Adrenal gland (tissue), 12 donors: ENCODE data around the gene KIF5C. TPM values are rescaled to one million over a fixed set of nuclear protein-coding genes. Genes with fewer than 3 reads are reported as not detected.

ENCODE experiments used
- DNase-seq, 7 donors: peaks; one replicate each; pipeline ENCODE4 v3.0.0-alpha.2; 2019 to 2020
- H3K27ac ChIP-seq, 5 donors: fragments of 200-600 bp; sonication (generic) in 4 of 5; 1 replicate in 3 of 5; 2 replicates in 2 of 5; pipeline versions ENCODE4 v1.5.1 to v1.8.0; 2016 to 2020; ENCODE audit warnings: mild to moderate bottlenecking in 1 of 5
- H3K27me3 ChIP-seq: fragments of 200-600 bp; 2 replicates; pipeline ENCODE4 v1.8.0; 2021
- H3K36me3 ChIP-seq, 2 donors: fragments of 200-600 bp; replicated peaks in 1 of 2; 1 replicate in 1 of 2; 2 replicates in 1 of 2; pipeline versions ENCODE4 v1.5.1 to v1.8.0; 2018 to 2022
- H3K4me1 ChIP-seq, 2 donors: fragments of 200-600 bp; replicated peaks in 1 of 2; 1 replicate in 1 of 2; 2 replicates in 1 of 2; pipeline versions ENCODE4 v1.5.1 to v1.8.0; 2018 to 2021
- H3K4me3 ChIP-seq, 4 donors: fragments of 200-600 bp; sonication (generic) in 3 of 4; one replicate each; pipeline ENCODE4 v1.5.1; 2016 to 2018
- H3K9me3 ChIP-seq, 3 donors: fragments of 200-600 bp; sonication (generic) in 1 of 3; replicated peaks in 1 of 3; 1 replicate in 2 of 3; 2 replicates in 1 of 3; pipeline versions ENCODE4 v1.5.1 to v1.8.0; 2016 to 2021
- CTCF ChIP-seq, 6 experiments: fragments of 450-650 bp in 4 of 6; fragments of 200-600 bp in 2 of 6; sonication (generic) in 1 of 6; IDR thresholded peaks; 1 replicate in 5 of 6; 2 replicates in 1 of 6; pipeline versions ENCODE4 v1.5.1 to v1.8.0; 2016 to 2021; ENCODE audit warnings: antibody characterized with exemption in 6 of 6, mild to moderate bottlenecking in 2 of 6, moderate library complexity in 1 of 6
- POLR2A ChIP-seq, 2 donors: fragments of 450-650 bp; IDR thresholded peaks; one replicate each; pipeline ENCODE4 v1.6.1; 2017; ENCODE audit warnings: antibody characterized with exemption in 2 of 2, mild to moderate bottlenecking in 2 of 2, moderate library complexity in 1 of 2
- WGBS, 4 donors: extraction: QIAGEN DNeasy Blood & Tissue Kit in 2 of 4; methylation state at CpG; one replicate each; pipeline versions ENCODE4 v1.1.5 to v1.1.7; 2013 to 2017; 5-methylcytosine and 5-hydroxymethylcytosine counted together
- intact Hi-C, 2 donors: fragments of 100-400 bp; cut with DNase I; formaldehyde crosslinking; loops; one replicate each; pipeline versions ENCODE4 v1.14.1 to v1.15.0; 2022 to 2023
- polyA plus RNA-seq, 3 donors: library from polyadenylated mRNA; stranded (reverse); fragments of 200-250 nt in 2 of 3; fragments of 350-450 nt in 1 of 3; fragmentation: Illumina TruSeq in 1 of 3; extraction: RNeasy Lipid Tissue Mini Kit (QIAGEN cat#74804) in 1 of 3; gene quantifications; one replicate each; pipeline ENCODE4 v1.2.3, GENCODE V29; 2013 to 2014
- total RNA-seq, 9 donors: library from RNA; depleted of rRNA in 4 of 9; stranded (reverse); fragments of >200 nt in 4 of 9; fragments of 120-200 nt in 1 of 9; fragmentation: NEBNext Ultra II Directional in 1 of 9; extraction: Animal tissue kit (Norgen Biotek cat#: 25700) in 1 of 9; gene quantifications; one replicate each; pipeline versions ENCODE4 v1.1.0 to v1.2.4, GENCODE V29; 2013 to 2023
- donor health status: healthy with polysubstance abuse.
- donor health status: Bipolar disorder and iron deficiency.
- donor health status: DM: yes; HTN: yes; CAD: no.
- donor health status: DM: no; HTN: no; CAD: no.
- donor health status: DM: no; HTN: no; CAD: no.
- donor health status: DM: yes; HTN: yes; CAD: no.

KIF5C gene
- total and polyA plus RNA-seq, 12 donors, result 9.1 to 62.1 (median 19.3) TPM

GRCh38 chr2:148981324-148981723, 106.3 kb downstream of the KIF5C start:
- no peak overlapping the region for H3K4me3 ChIP-seq
- no peak for DNase-seq
- no peak overlapping the region for H3K27ac ChIP-seq
- intact Hi-C loops, result no loop called here
- H3K27me3 ChIP-seq, result no peaks in the 10 kb centered on the region
- H3K36me3 ChIP-seq, result no peaks in the 10 kb centered on the region
- H3K9me3 ChIP-seq, result no peaks in the 10 kb centered on the region
- no peaks in the 10 kb centered on the region for H3K4me1 ChIP-seq
- TF ChIP-seq CTCF (IDR thresholded peaks at IDR 0.05), result no peak
- TF ChIP-seq POLR2A (IDR thresholded peaks at IDR 0.05), result no peak
- WGBS, 4 donors, result 89 to 97% (median 93%) methylated on average over 6 of the region's 6 CpGs

- no peak overlapping the region for H3K4me3 ChIP-seq
- 95 to 98% (median 96%) methylated on average over 3 of the region's 3 CpGs for WGBS, 4 donors
- no peaks in the 10 kb centered on the region for H3K9me3 ChIP-seq
- intact Hi-C loops, result no loop called here
- TF ChIP-seq POLR2A (IDR thresholded peaks at IDR 0.05) (no peak), CTCF (IDR thresholded peaks at IDR 0.05) (no peak)
- H3K4me1 ChIP-seq, result no peaks in the 10 kb centered on the region
- no peaks in the 10 kb centered on the region for H3K27me3 ChIP-seq
- H3K27ac ChIP-seq, result no peak overlapping the region
- no peak for DNase-seq
- H3K36me3 ChIP-seq, result no peaks in the 10 kb centered on the region
Observed at GRCh38 chr2:148981781-148982180, 106.8 kb downstream of the KIF5C start.

GRCh38 chr2:148982282-148982681, 107.3 kb downstream of the KIF5C start:
- intact Hi-C loops, result no loop called here

GRCh38 chr2:148983896-148984295, 108.9 kb downstream of the KIF5C start:
- Histone ChIP-seq H3K27me3 (no peaks in the 10 kb centered on the region), H3K4me1 (no peaks in the 10 kb centered on the region), H3K36me3 (no peaks in the 10 kb centered on the region), H3K27ac (no peak overlapping the region), H3K9me3 (no peaks in the 10 kb centered on the region), H3K4me3 (no peak overlapping the region)
- TF ChIP-seq CTCF (IDR thresholded peaks at IDR 0.05) (no peak), POLR2A (IDR thresholded peaks at IDR 0.05) (no peak)
- no peak for DNase-seq
- intact Hi-C loops, result no loop called here

More at GRCh38 chr2:148982282-148982681, 107.3 kb downstream of the KIF5C start:
- Histone ChIP-seq H3K36me3 (no peaks in the 10 kb centered on the region), H3K27ac (no peak overlapping the region), H3K27me3 (no peaks in the 10 kb centered on the region), H3K4me3 (no peak overlapping the region), H3K4me1 (no peaks in the 10 kb centered on the region), H3K9me3 (no peaks in the 10 kb centered on the region)
- WGBS, 4 donors, result 83 to 96% (median 87%) methylated on average over 5 of the region's 5 CpGs
- DNase-seq, result no peak
- TF ChIP-seq POLR2A (IDR thresholded peaks at IDR 0.05), result no peak
- no peak for TF ChIP-seq CTCF (IDR thresholded peaks at IDR 0.05)
